HFFc6 (cell line): ENCODE data around the gene RNF157. TPM values are rescaled to one million over a fixed set of nuclear protein-coding genes. Genes with fewer than 3 reads are reported as not detected.
"Not testable (repeated sequence)": the region's sequence is repeated elsewhere in the genome, so short reads cannot be mapped to it uniquely, and the experiment has no call there.

Source experiments
- DNase-seq: peaks from one replicate; pipeline ENCODE4 v3.0.0-alpha.2; 2018
- H3K27ac Mint-ChIP-seq: 2 replicates; pipeline ENCODE4 v1.8.0; 2020; ENCODE audit warnings: mild to moderate bottlenecking, mixed read lengths
- H3K27me3 Mint-ChIP-seq: 2 replicates; pipeline ENCODE4 v1.8.0; 2021; ENCODE audit warnings: mild to moderate bottlenecking, moderate library complexity, mixed read lengths; ENCODE audit not compliant: insufficient read depth
- H3K36me3 Mint-ChIP-seq: 2 replicates; pipeline ENCODE4 v1.8.0; 2021; ENCODE audit warnings: low read depth, mixed read lengths
- H3K4me1 Mint-ChIP-seq: 2 replicates; pipeline ENCODE4 v1.8.0; 2020; ENCODE audit warnings: low read depth, mixed read lengths
- H3K4me3 Mint-ChIP-seq: 2 replicates; pipeline ENCODE4 v1.8.0; 2020; ENCODE audit warnings: mild to moderate bottlenecking, moderate library complexity, mixed read lengths
- H3K9me3 Mint-ChIP-seq: 2 replicates; pipeline ENCODE4 v1.8.0; 2020; ENCODE audit warnings: mild to moderate bottlenecking, mixed read lengths
- total RNA-seq, 6 experiments: library from RNA; stranded (reverse); fragmentation: NEBNext Ultra II Directional; extraction: Animal tissue kit (Norgen Biotek cat#: 25700); gene quantifications; 2 replicates in 1 of 6; 3 replicates in 5 of 6; pipeline ENCODE4 v1.2.3, GENCODE V29; 2021
- TF ChIP-seq, protein P1 (sequence below): fragments of 200-600 bp; sonication (generic); IDR thresholded peaks from 2 replicates; pipeline ENCODE4 v1.5.0; 2021; ENCODE audit warnings: antibody characterized with exemption, mild to moderate bottlenecking

Gene RNF157
- total RNA-seq, 6 experiments from 2014 or later: 0.11 to 0.19 (median 0.18) TPM; not detected in 3

DNA sequence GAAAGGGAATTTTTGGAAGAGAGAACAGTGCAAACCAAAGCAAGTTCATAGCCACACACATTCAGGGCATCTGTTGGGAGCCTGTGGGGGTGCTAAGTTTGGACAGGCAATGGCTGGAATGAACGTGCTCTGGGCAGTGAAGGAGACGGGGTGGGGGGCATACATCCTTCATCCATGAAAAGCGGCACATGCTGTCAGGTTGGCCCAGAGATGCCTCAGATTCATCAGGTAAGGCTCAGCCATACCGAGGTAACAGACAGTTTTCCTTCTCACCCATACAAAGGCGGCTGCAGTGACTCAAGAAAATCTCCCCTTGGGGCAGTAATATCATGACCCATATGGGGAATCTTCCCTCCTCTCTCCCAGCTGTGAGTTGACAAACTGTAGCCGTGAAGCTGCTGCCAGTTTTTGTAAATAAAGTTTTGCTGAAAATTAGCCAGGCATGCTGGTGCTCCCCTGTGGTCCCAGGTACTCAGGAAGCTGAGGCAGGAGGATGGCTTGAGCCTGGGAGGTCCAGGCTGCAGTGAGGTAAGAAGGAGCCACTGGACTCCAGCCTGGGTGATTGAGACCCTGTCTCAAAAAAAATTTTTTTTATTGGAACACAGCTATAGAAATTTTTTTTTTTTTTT lies 15.6 kb upstream of the RNF157 start:
- no peak for DNase-seq
- H3K4me3 Mint-ChIP-seq: no peak overlapping the region
- peaks cover 4% of the 10 kb centered on the region for H3K27me3 Mint-ChIP-seq
- H3K27ac Mint-ChIP-seq: no peak overlapping the region
- H3K36me3 Mint-ChIP-seq: no peaks in the 10 kb centered on the region
- peaks cover 38% of the 10 kb centered on the region for H3K4me1 Mint-ChIP-seq
- TF ChIP-seq, protein P1, sequence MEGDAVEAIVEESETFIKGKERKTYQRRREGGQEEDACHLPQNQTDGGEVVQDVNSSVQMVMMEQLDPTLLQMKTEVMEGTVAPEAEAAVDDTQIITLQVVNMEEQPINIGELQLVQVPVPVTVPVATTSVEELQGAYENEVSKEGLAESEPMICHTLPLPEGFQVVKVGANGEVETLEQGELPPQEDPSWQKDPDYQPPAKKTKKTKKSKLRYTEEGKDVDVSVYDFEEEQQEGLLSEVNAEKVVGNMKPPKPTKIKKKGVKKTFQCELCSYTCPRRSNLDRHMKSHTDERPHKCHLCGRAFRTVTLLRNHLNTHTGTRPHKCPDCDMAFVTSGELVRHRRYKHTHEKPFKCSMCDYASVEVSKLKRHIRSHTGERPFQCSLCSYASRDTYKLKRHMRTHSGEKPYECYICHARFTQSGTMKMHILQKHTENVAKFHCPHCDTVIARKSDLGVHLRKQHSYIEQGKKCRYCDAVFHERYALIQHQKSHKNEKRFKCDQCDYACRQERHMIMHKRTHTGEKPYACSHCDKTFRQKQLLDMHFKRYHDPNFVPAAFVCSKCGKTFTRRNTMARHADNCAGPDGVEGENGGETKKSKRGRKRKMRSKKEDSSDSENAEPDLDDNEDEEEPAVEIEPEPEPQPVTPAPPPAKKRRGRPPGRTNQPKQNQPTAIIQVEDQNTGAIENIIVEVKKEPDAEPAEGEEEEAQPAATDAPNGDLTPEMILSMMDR: no peak
- no peaks in the 10 kb centered on the region for H3K9me3 Mint-ChIP-seq

DNA sequence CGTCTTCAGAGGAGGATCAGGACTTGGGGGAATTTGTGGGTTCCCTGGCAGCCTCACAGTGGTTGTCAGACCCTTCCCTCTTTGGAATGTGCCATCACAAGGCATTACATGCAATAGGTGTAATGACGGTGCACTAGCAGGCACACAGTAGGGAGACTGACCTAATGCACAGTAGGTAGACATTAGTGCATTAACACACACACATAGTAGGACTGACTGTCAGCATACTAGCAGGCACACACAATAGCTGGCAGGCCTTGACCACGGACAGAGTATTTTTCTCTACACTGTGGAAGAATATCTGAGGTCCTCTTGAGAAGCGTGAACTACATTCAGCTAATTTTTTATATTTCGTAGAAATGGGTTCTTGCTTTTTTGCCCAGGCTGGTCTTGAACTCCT lies 14.0 kb upstream of the RNF157 start:
- H3K9me3 Mint-ChIP-seq: no peaks in the 10 kb centered on the region
- H3K4me1 Mint-ChIP-seq: peaks cover 33% of the 10 kb centered on the region
- H3K27ac Mint-ChIP-seq: no peak overlapping the region
- no peak overlapping the region for H3K4me3 Mint-ChIP-seq
- H3K36me3 Mint-ChIP-seq: no peaks in the 10 kb centered on the region
- peaks cover 4% of the 10 kb centered on the region for H3K27me3 Mint-ChIP-seq
- TF ChIP-seq, protein P1: no peak
- no peak for DNase-seq

DNA sequence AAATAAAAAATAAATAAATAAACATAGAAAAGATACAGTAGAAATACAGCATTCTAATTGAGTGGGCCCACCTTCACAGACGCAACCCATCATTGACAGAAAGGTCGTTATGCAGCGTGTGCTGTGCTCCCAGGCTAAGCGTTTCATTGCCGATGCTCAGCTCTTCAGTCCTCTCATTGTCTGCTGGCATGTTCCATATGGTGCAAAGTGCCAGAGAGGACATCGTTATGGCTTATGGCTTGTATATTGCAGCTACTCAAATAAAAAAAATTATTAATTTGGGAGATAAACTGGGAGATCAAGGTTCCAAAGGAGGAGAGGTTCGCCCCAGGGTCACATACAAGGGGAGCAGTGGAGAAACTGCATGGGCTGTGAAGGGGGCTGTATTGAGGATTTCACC lies 13.5 kb upstream of the RNF157 start:
- TF ChIP-seq, protein P1: no peak
- H3K27ac Mint-ChIP-seq: no peak overlapping the region

DNA sequence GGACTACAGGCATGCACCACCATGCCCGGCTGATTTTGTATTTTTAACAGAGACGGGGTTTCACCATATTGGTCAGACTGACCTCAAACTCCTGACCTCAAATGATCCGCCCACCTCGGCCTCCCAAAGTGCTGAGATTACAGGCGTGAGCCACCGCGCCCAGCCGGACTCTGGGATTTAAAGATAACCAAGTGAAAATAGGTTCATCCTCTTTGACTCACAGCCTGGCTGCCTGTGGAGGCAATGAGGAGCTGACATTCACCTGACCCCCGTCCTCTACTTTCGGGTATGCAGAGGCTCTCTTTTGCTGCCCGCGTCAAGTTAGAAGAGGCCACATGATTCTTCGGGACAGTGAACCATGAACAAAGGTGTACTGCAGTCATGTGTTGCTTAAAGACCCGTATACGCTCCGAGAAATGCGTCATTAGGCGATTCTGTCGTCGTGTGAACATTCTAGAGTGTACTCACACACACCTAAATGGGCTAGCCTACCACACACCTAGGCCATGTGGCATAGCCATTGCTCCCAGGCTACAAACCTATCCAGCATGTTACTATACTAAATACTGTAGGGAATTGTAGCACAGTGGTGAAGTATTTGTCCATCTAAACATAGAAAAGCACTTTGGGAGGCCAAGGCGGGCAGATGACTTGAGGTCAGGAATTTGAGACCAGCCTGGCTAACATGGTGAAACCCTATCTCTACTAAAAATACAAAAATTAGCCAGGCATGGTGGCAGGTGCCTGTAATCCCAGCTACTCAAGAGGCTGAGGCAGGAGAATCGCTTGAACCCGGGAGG lies 12.9 kb upstream of the RNF157 start:
- H3K36me3 Mint-ChIP-seq, DNase-seq, H3K27me3 Mint-ChIP-seq, H3K9me3 Mint-ChIP-seq: not testable (repeated sequence)
- Mint-ChIP-seq H3K4me1 (peaks cover 32% of the 10 kb centered on the region), H3K27ac (peak overlapping the region; percentile 94), H3K4me3 (peak overlapping the region; percentile 57)

More for the DNA sequence above, 13.5 kb upstream of the RNF157 start:
- no peaks in the 10 kb centered on the region for H3K9me3 Mint-ChIP-seq
- H3K36me3 Mint-ChIP-seq: no peaks in the 10 kb centered on the region
- no peak overlapping the region for H3K4me3 Mint-ChIP-seq
- H3K4me1 Mint-ChIP-seq: peaks cover 32% of the 10 kb centered on the region
- peaks cover 4% of the 10 kb centered on the region for H3K27me3 Mint-ChIP-seq
- no peak for DNase-seq

DNA sequence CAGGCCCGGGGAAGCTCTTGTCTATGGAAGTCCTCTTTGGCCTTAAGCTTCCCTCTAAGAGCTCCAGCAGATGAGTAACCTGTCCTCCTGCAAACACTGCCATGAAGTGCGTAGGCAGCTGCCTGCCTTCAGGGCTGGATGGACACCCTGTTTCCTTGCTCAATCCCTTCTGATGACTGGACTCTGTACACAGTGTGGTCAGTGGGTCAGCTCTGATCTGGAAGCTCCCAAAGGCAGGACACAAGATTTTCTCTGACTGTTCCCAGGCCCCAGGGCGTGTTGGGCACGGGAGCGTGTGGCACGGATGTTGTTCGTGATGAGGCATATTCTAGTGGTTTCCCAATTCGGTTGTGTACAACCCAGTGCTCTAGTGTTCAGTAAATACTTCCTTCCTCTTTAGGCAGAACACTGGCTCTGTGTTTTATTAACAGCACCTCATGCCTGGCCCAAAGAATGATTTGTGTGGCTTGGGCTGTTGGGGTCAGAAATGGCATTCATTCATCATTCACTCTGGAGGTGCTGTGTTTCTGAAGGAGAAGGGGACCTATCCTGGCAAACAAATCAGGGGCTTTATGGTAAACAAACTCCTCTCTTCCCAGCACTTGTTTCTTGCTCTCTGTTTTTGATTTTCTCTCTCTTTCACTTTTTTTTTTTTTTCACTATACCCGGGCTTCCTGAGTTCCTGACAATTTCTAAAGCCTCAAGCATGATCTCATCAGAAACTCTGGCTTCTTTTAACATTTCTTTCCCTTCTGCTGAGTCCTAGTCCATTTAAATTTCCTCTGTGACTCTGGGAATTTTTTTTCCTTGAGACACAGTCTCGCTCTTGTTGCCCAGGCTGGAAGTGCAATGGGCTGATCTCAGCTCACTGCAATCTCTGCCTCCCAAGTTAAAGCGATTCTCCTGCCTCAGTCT lies 12.0 kb upstream of the RNF157 start:
- H3K27me3 Mint-ChIP-seq: peaks cover 8% of the 10 kb centered on the region
- TF ChIP-seq, protein P1: no peak
- DNase-seq: peak; percentile 99
- H3K4me3 Mint-ChIP-seq: peak overlapping the region; percentile 57
- H3K9me3 Mint-ChIP-seq: no peaks in the 10 kb centered on the region
- peak overlapping the region; percentile 94 for H3K27ac Mint-ChIP-seq
- H3K4me1 Mint-ChIP-seq: peaks cover 32% of the 10 kb centered on the region
- no peaks in the 10 kb centered on the region for H3K36me3 Mint-ChIP-seq
